ENCODE measurements around the gene ADAMTSL2.

GRCh38 chr9:133583586-133583985, 49.1 kb downstream of the ADAMTSL2 start:
- TF ChIP-seq POLR2A (IDR thresholded peaks at IDR 0.05; ENCODE audit: low read depth) (no peak), EP300 (IDR thresholded peaks at IDR 0.05) (no peak), POLR2AphosphoS5 (IDR thresholded peaks at IDR 0.05) (no peak)
- TF ChIP-seq, protein P1, sequence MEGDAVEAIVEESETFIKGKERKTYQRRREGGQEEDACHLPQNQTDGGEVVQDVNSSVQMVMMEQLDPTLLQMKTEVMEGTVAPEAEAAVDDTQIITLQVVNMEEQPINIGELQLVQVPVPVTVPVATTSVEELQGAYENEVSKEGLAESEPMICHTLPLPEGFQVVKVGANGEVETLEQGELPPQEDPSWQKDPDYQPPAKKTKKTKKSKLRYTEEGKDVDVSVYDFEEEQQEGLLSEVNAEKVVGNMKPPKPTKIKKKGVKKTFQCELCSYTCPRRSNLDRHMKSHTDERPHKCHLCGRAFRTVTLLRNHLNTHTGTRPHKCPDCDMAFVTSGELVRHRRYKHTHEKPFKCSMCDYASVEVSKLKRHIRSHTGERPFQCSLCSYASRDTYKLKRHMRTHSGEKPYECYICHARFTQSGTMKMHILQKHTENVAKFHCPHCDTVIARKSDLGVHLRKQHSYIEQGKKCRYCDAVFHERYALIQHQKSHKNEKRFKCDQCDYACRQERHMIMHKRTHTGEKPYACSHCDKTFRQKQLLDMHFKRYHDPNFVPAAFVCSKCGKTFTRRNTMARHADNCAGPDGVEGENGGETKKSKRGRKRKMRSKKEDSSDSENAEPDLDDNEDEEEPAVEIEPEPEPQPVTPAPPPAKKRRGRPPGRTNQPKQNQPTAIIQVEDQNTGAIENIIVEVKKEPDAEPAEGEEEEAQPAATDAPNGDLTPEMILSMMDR (IDR thresholded peaks at IDR 0.05), result no peak
